NCI-H128 (cell line): ENCODE data around the gene CFHR1.

ENCODE experiments used
- DNase-seq: peaks from one replicate; lab custom pipeline; 2025; ENCODE audit not compliant: unreplicated experiment; lab: John Stamatoyannopoulos, UW

CFHR1 gene

DNA sequence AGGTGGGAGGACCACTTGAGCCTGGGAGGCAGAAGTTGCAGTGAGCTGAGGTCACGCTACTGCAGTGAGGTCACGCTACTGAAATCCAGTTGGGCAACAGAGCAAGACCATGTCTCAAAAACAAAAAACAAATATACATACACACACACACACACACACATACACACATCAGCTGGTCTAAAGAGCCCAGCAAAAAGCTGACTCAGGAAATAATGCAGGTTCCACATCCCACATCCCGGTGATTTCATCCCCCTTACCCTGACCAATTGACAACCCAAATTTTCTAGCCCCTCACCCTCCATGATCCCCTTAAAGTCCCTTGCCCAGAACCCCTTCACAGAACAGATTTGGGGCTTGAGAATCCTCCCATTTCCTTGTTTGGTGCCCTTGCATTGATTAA, 56.4 kb downstream of the CFHR1 start:
- DNase-seq, result no peak

DNA sequence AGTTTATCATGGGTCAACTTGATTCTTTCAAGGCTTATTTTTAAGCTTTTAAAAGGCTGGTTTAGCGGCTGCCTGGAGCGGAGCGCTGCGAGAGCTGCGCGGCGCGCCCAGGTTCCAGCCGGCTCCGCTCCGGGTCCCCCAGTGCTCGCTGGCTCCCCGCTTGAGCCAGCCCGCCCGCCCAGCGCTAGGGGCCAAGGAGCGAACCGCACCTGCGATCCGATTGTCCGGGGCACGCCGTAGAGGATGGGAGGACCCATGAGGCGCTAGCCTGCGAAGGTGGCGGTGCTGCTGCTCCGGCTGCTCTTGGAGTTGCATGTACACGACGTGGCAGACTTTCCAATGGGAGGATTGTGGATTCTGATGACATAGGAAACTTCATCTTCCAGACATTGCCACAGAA, 58.4 kb downstream of the CFHR1 start:
- no peak for DNase-seq
